ENCODE results near the gene C17orf75.
"Not testable (repeated sequence)": the region's sequence is repeated elsewhere in the genome, so short reads cannot be mapped to it uniquely, and the experiment has no call there.

C17orf75 gene

GRCh38 chr17:32356750-32357149 is 14.8 kb upstream of the C17orf75 start:
- TF ChIP-seq NFRKB (IDR thresholded peaks at IDR 0.05) (no peak), SP1 (IDR thresholded peaks at IDR 0.05) (no peak), PKNOX1 (IDR thresholded peaks at IDR 0.05) (no peak), FOXM1 (IDR thresholded peaks at IDR 0.05; ENCODE audit: borderline replicate concordance) (no peak), LEF1 (IDR thresholded peaks at IDR 0.05; ENCODE audit: borderline replicate concordance) (no peak), FOXA1 (IDR thresholded peaks at IDR 0.05) (no peak), TARDBP (IDR thresholded peaks at IDR 0.05) (no peak), ELF4 (IDR thresholded peaks at IDR 0.05) (no peak), ARNT (IDR thresholded peaks at IDR 0.05) (no peak), CTBP1 (IDR thresholded peaks at IDR 0.05; ENCODE audit: borderline replicate concordance) (no peak), HDGF (IDR thresholded peaks at IDR 0.05; ENCODE audit: borderline replicate concordance) (no peak), L3MBTL2 (conservative IDR thresholded peaks at IDR 0.05) (no peak), FOXK2 (IDR thresholded peaks at IDR 0.05) (no peak), SUZ12 (IDR thresholded peaks at IDR 0.05) (no peak), ZNF384 (IDR thresholded peaks at IDR 0.05) (no peak), BHLHE40 (IDR thresholded peaks at IDR 0.05; ENCODE audit: borderline replicate concordance) (no peak)
- POLR2A ChIA-PET = no interaction called here
- CTCF ChIA-PET = no interaction called here

GRCh38 chr17:32356378-32356743 is 14.4 kb upstream of the C17orf75 start:
- no peak for TF ChIP-seq FOXK2 (IDR thresholded peaks at IDR 0.05)
- TF ChIP-seq SP1 (IDR thresholded peaks at IDR 0.05) = no peak
- TF ChIP-seq LEF1 (IDR thresholded peaks at IDR 0.05; ENCODE audit: borderline replicate concordance) = no peak
- TF ChIP-seq NFRKB (IDR thresholded peaks at IDR 0.05) = no peak
- no peak for TF ChIP-seq SUZ12 (IDR thresholded peaks at IDR 0.05)
- no peak for TF ChIP-seq CTBP1 (IDR thresholded peaks at IDR 0.05; ENCODE audit: borderline replicate concordance)
- TF ChIP-seq ARNT (IDR thresholded peaks at IDR 0.05) = no peak
- TF ChIP-seq L3MBTL2 (conservative IDR thresholded peaks at IDR 0.05) = no peak
- no peak for TF ChIP-seq FOXA1 (IDR thresholded peaks at IDR 0.05)
- TF ChIP-seq ZNF384 (IDR thresholded peaks at IDR 0.05) = no peak
- TF ChIP-seq ELF4 (IDR thresholded peaks at IDR 0.05) = no peak
- TF ChIP-seq FOXM1 (IDR thresholded peaks at IDR 0.05; ENCODE audit: borderline replicate concordance) = no peak
- TF ChIP-seq BHLHE40 (IDR thresholded peaks at IDR 0.05; ENCODE audit: borderline replicate concordance) = no peak
- no peak for TF ChIP-seq HDGF (IDR thresholded peaks at IDR 0.05; ENCODE audit: borderline replicate concordance)
- TF ChIP-seq PKNOX1 (IDR thresholded peaks at IDR 0.05) = no peak
- no peak for TF ChIP-seq TARDBP (IDR thresholded peaks at IDR 0.05)
- POLR2A ChIA-PET = no interaction called here
- no peak for DNase-seq (ENCODE audit: extremely low spot score)
- CTCF ChIA-PET = no interaction called here

More at GRCh38 chr17:32356750-32357149, 14.8 kb upstream of the C17orf75 start:
- DNase-seq (ENCODE audit: extremely low spot score) = no peak

- POLR2A ChIA-PET = no interaction called here
These were observed 13.8 kb upstream of the C17orf75 start for GRCh38 chr17:32355649-32356377.

GRCh38 chr17:32352734-32353133 is 10.8 kb upstream of the C17orf75 start:
- DNase-seq (ENCODE audit: extremely low spot score); CTCF ChIA-PET; POLR2A ChIA-PET: not testable (repeated sequence)

More at GRCh38 chr17:32355649-32356377, 13.8 kb upstream of the C17orf75 start:
- no peak for TF ChIP-seq SUZ12 (IDR thresholded peaks at IDR 0.05)
- TF ChIP-seq TARDBP (IDR thresholded peaks at IDR 0.05) = no peak
- no peak for TF ChIP-seq SP1 (IDR thresholded peaks at IDR 0.05)
- TF ChIP-seq CTBP1 (IDR thresholded peaks at IDR 0.05; ENCODE audit: borderline replicate concordance) = no peak
- TF ChIP-seq FOXK2 (IDR thresholded peaks at IDR 0.05) = no peak
- TF ChIP-seq FOXA1 (IDR thresholded peaks at IDR 0.05) = no peak
- no peak for TF ChIP-seq ELF4 (IDR thresholded peaks at IDR 0.05)
- no peak for TF ChIP-seq PKNOX1 (IDR thresholded peaks at IDR 0.05)
- no peak for TF ChIP-seq LEF1 (IDR thresholded peaks at IDR 0.05; ENCODE audit: borderline replicate concordance)
- no peak for TF ChIP-seq BHLHE40 (IDR thresholded peaks at IDR 0.05; ENCODE audit: borderline replicate concordance)
- no peak for TF ChIP-seq ZNF384 (IDR thresholded peaks at IDR 0.05)
- TF ChIP-seq HDGF (IDR thresholded peaks at IDR 0.05; ENCODE audit: borderline replicate concordance) = no peak
- no peak for TF ChIP-seq L3MBTL2 (conservative IDR thresholded peaks at IDR 0.05)
- no peak for TF ChIP-seq FOXM1 (IDR thresholded peaks at IDR 0.05; ENCODE audit: borderline replicate concordance)
- no peak for DNase-seq (ENCODE audit: extremely low spot score)
- CTCF ChIA-PET = no interaction called here

GRCh38 chr17:32350666-32351418 is 8.9 kb upstream of the C17orf75 start:
- ChIA-PET POLR2A (interaction anchor here (0.7 to 1.4 kb wide), 4 partner anchors 8 to 226 kb away, joined by 3 to 6 read pairs (median 4); no protein-coding TSS in a partner anchor), CTCF (interaction anchor here (0.6 to 1.6 kb wide), 2 partner anchors 40 to 93 kb away, joined by 3 to 4 read pairs; no protein-coding TSS in a partner anchor)
- TF ChIP-seq BHLHE40 (IDR thresholded peaks at IDR 0.05; ENCODE audit: borderline replicate concordance) = no peak
- TF ChIP-seq SUZ12 (IDR thresholded peaks at IDR 0.05) = no peak
- TF ChIP-seq ZNF384 (IDR thresholded peaks at IDR 0.05) = peak; percentile 90
- DNase-seq (ENCODE audit: extremely low spot score) = no peak
